ENCODE measurements around the gene TPP1.

DNA sequence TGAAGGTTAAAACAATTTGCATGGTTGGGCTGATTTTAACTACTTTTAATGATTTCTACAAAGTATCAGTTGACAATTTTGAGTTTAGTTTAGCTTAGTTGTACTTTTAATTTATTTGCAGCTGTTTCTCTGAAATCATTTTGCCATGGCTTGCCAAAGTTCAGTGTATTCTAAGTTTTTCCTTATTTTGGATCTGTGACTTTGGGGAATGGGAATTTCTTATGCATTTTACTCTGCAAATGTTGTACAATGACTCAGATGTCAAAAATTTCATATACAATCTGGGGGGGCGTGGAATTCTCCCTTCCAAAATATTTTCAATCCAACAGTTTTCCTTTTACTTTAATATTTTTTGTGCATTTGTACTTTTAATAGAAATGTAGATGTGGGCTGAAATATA, 45.3 kb upstream of the TPP1 start:
- no peak for TF ChIP-seq ZNF253 (CRISPR knock-in tag; IDR thresholded peaks at IDR 0.05; ENCODE audit: borderline replicate concordance)
- no peak for TF ChIP-seq POLR2A (IDR thresholded peaks at IDR 0.05; ENCODE audit: insufficient read depth in 1 of 2, low read depth in 2 of 2, low read length in 2 of 2)
- TF ChIP-seq, protein P1, sequence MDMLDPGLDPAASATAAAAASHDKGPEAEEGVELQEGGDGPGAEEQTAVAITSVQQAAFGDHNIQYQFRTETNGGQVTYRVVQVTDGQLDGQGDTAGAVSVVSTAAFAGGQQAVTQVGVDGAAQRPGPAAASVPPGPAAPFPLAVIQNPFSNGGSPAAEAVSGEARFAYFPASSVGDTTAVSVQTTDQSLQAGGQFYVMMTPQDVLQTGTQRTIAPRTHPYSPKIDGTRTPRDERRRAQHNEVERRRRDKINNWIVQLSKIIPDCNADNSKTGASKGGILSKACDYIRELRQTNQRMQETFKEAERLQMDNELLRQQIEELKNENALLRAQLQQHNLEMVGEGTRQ (IDR thresholded peaks at IDR 0.05; ENCODE audit: low read depth, low read length), result no peak
- TF ChIP-seq, protein P1 (CRISPR knock-in tag; IDR thresholded peaks at IDR 0.05; ENCODE audit: borderline replicate concordance), result no peak

Measured in HepG2 (cell line).